DMS 273 (cell line): ENCODE data around the gene CCDC160.

ENCODE experiments used
- DNase-seq: peaks from one replicate; lab custom pipeline; 2025; ENCODE audit not compliant: unreplicated experiment; lab: John Stamatoyannopoulos, UW

CCDC160 gene

DNA sequence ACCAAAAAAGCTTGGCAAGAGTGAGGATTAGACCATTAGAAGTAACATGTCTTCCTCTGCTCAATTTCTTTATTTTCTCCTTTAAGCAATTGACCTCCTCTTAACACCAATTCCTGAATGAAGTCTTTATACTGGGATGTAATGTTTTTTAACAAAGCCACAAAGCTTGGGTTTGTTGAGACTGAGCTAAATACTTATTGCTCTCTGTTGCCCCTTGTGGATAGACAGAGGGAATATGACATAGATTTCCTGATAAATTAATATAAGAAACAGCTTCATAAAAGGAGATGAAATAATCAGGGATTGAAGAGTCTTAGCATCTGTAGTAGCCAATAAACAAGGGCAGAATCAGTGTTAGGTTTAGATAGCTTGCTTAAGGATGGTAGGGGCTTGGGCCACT, 57.6 kb downstream of the CCDC160 start:
- DNase-seq: peak; percentile 18
